PC-3 (cell line): ENCODE measurements around the gene UBE2F. TPM values are rescaled to one million over a fixed set of nuclear protein-coding genes. Genes with fewer than 3 reads are reported as not detected.
A peak's percentile ranks its signal among the peaks of the same experiment; 100 is the strongest.

Source experiments
- ATAC-seq: fragments of 200-7000 bp; cut with Tn5 transposase; 2 replicates; pipeline ENCODE4 v1.9.1; 2020; ENCODE audit warnings: mild to moderate bottlenecking, moderate library complexity
- BruUV-seq: library from RNA; stranded (reverse); fragments of 400-500 nt; replicated peaks from 2 replicates; lab custom pipeline; 2021; lab: Mats Ljungman, UMichigan
- CTCF ChIA-PET: fragments of 300-600 bp; sonication (Branson Sonifier 250); formaldehyde crosslinking; loops from one replicate; lab custom pipeline; 2022; ENCODE audit warnings: antibody characterized with exemption; lab: Charles Lee
- POLR2A ChIA-PET: fragments of 300-600 bp; sonication (Branson Sonifier 250); formaldehyde crosslinking; loops from one replicate; lab custom pipeline; 2022; ENCODE audit warnings: antibody characterized with exemption; ENCODE audit not compliant: unreplicated experiment; lab: Charles Lee
- DNase-seq: peaks from one replicate; pipeline ENCODE4 v3.0.0-alpha.2; 2015
- H2AFZ ChIP-seq: fragments of 300-600 bp; sonication (generic); 2 replicates; pipeline ENCODE4 v1.6.0; 2016; ENCODE audit warnings: antibody characterized with exemption, low read length
- H3F3A ChIP-seq: fragments of 300-600 bp; sonication (generic); one replicate; pipeline ENCODE4 v1.6.0; 2017; ENCODE audit warnings: antibody characterized with exemption, low read length, control low read depth, mild to moderate bottlenecking; ENCODE audit not compliant: unreplicated experiment
- H3K27ac ChIP-seq: fragments of 300-600 bp; sonication (generic); 2 replicates; pipeline ENCODE4 v1.5.1; 2016; ENCODE audit warnings: mild to moderate bottlenecking, low read length
- H3K27me3 ChIP-seq: fragments of 300-600 bp; sonication (generic); 2 replicates; pipeline ENCODE4 v1.6.1; 2016; ENCODE audit warnings: low read length, mixed read lengths
- H3K36me3 ChIP-seq: fragments of 300-600 bp; sonication (generic); 2 replicates; pipeline ENCODE4 v1.6.1; 2016; ENCODE audit warnings: low read depth, mixed run types, low read length, mixed read lengths
- H3K4me1 ChIP-seq: fragments of 300-600 bp; sonication (generic); 2 replicates; pipeline ENCODE4 v1.5.1; 2016; ENCODE audit warnings: low read length; ENCODE audit not compliant: insufficient read depth
- H3K4me2 ChIP-seq: fragments of 300-600 bp; sonication (generic); 2 replicates; pipeline ENCODE4 v1.6.0; 2016; ENCODE audit warnings: low read length
- H3K4me3 ChIP-seq: fragments of 300-600 bp; sonication (generic); 2 replicates; pipeline ENCODE4 v1.5.1; 2016; ENCODE audit warnings: mild to moderate bottlenecking, low read length, mixed read lengths
- H3K79me2 ChIP-seq: fragments of 300-600 bp; sonication (generic); 2 replicates; pipeline ENCODE4 v1.6.1; 2017; ENCODE audit warnings: low read length, mixed read lengths
- H3K9ac ChIP-seq: fragments of 300-600 bp; sonication (generic); 2 replicates; pipeline ENCODE4 v1.6.0; 2016; ENCODE audit warnings: mild to moderate bottlenecking, low read length
- H3K9me2 ChIP-seq: fragments of 300-600 bp; sonication (generic); replicated peaks from 2 replicates; pipeline ENCODE4 v1.6.1; 2016; ENCODE audit warnings: mixed run types, low read length, mixed read lengths
- H3K9me3 ChIP-seq: fragments of 300-600 bp; sonication (generic); 2 replicates; pipeline ENCODE4 v1.6.1; 2016; ENCODE audit warnings: low read length, mixed read lengths
- H4K20me1 ChIP-seq: fragments of 300-600 bp; sonication (generic); 2 replicates; pipeline ENCODE4 v1.6.1; 2016; ENCODE audit warnings: low read length, mixed read lengths
- CTCF ChIP-seq: fragments of 300-600 bp; sonication (generic); conservative IDR thresholded peaks from 2 replicates; pipeline ENCODE4 v1.5.1; 2017; ENCODE audit warnings: antibody characterized with exemption, low read depth, mild to moderate bottlenecking, low read length
- EZH2 ChIP-seq: fragments of 300-600 bp; sonication (generic); IDR thresholded peaks from one replicate; pipeline ENCODE4 v1.6.1; 2017; ENCODE audit warnings: antibody characterized with exemption, mild to moderate bottlenecking, low read length; ENCODE audit not compliant: unreplicated experiment
- EZH2phosphoT487 ChIP-seq: fragments of 300-600 bp; sonication (generic); IDR thresholded peaks from 2 replicates; pipeline ENCODE4 v1.6.1; 2018; ENCODE audit warnings: mild to moderate bottlenecking, antibody characterized with exemption, low read length, borderline replicate concordance
- intact Hi-C: fragments of 100-400 bp; cut with micrococcal nuclease; formaldehyde crosslinking; loops from 2 replicates; pipeline ENCODE4 v1.9.0; 2023
- total RNA-seq: library from RNA; depleted of rRNA; stranded (reverse); fragments of >200 nt; gene quantifications from 2 replicates; pipeline ENCODE4 v1.2.3, GENCODE V29; 2014

The UBE2F gene
- total RNA-seq, 1 experiment from 2014 or later, result 57.8 TPM

DNA sequence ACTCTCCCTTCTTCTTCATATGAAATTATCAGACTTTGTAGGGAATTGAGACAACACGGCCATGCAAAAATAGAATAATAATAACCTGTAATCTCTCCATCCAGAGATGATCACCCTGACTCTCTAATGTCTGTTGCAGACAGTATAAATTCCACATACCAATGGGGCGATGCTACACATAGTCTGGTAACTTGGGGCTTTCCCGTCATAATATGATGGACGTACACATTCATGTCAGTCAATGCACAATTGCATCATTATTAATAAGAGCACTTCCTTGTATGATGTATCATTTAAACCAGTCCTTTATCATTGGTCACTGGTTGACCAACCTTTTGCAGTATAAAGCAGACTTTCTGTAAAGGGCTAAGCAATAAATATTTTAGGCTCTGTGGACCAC is 54.5 kb downstream of the UBE2F start:
- H4K20me1 ChIP-seq, result no peaks in the 10 kb centered on the region
- no peaks in the 10 kb centered on the region for H3K9me3 ChIP-seq
- no peak overlapping the region for H3K9ac ChIP-seq
- ChIA-PET POLR2A (no interaction called here), CTCF (no interaction called here)
- no peak overlapping the region for H3K4me3 ChIP-seq
- H3F3A ChIP-seq, result no peaks in the 10 kb centered on the region
- ATAC-seq (no peak), DNase-seq (peak; percentile 16)
- H3K79me2 ChIP-seq, result no peaks in the 10 kb centered on the region
- H3K27ac ChIP-seq, result no peak overlapping the region
- no peaks in the 10 kb centered on the region; the same call in 1 of the 2 replicates for H3K36me3 ChIP-seq
- H3K9me2 ChIP-seq, result no peaks in the 10 kb centered on the region
- BruUV-seq, result no TSS peak
- intact Hi-C loops, result no loop called here
- H3K4me2 ChIP-seq, result no peak overlapping the region
- H3K4me1 ChIP-seq, result no peaks in the 10 kb centered on the region; the same call in 1 of the 2 replicates
- no peak overlapping the region for H2AFZ ChIP-seq
- TF ChIP-seq EZH2phosphoT487 (no peak), CTCF (no peak), EZH2 (no peak)
- H3K27me3 ChIP-seq, result no peaks in the 10 kb centered on the region

GRCh38 chr2:238022594-238023157 is 55.9 kb downstream of the UBE2F start:
- intact Hi-C loops, result no loop called here
- no peak for ATAC-seq

More at GRCh38 chr2:238022594-238023157, 55.9 kb downstream of the UBE2F start:
- ChIA-PET POLR2A (no interaction called here), CTCF (no interaction called here)
- H3K27me3 ChIP-seq, result no peaks in the 10 kb centered on the region
- no peak overlapping the region for H3K4me2 ChIP-seq
- H3F3A ChIP-seq, result no peaks in the 10 kb centered on the region
- H3K4me1 ChIP-seq, result no peaks in the 10 kb centered on the region; the same call in 1 of the 2 replicates
- TF ChIP-seq EZH2 (no peak), CTCF (no peak), EZH2phosphoT487 (no peak)
- no peak overlapping the region for H3K27ac ChIP-seq
- no peak overlapping the region for H2AFZ ChIP-seq
- H3K9me3 ChIP-seq, result no peaks in the 10 kb centered on the region
- H3K36me3 ChIP-seq, result no peaks in the 10 kb centered on the region; the same call in 1 of the 2 replicates
- H3K79me2 ChIP-seq, result no peaks in the 10 kb centered on the region
- no peak for DNase-seq
- H4K20me1 ChIP-seq, result no peaks in the 10 kb centered on the region
- no peaks in the 10 kb centered on the region for H3K9me2 ChIP-seq
- BruUV-seq, result no TSS peak
- H3K9ac ChIP-seq, result no peak overlapping the region
- H3K4me3 ChIP-seq, result no peak overlapping the region
